Measurements from ENCODE around the gene CXCL8.
"Not testable (repeated sequence)": the region's sequence is repeated elsewhere in the genome, so short reads cannot be mapped to it uniquely, and the experiment has no call there.

The CXCL8 gene

GRCh38 chr4:73751166-73751565 lies 10.8 kb downstream of the CXCL8 start:
- no peak for DNase-seq

GRCh38 chr4:73751830-73752229 lies 11.5 kb downstream of the CXCL8 start:
- no peak for DNase-seq

GRCh38 chr4:73752424-73752823 lies 12.1 kb downstream of the CXCL8 start:
- DNase-seq, result no peak

- DNase-seq, result no peak
Measured at GRCh38 chr4:73753215-73753614, 12.8 kb downstream of the CXCL8 start.

- DNase-seq, result no peak
Measured at GRCh38 chr4:73754934-73755333, 14.6 kb downstream of the CXCL8 start.

- no peak for DNase-seq
Measured at GRCh38 chr4:73759357-73759756, 19.0 kb downstream of the CXCL8 start.

GRCh38 chr4:73761856-73762255 lies 21.5 kb downstream of the CXCL8 start:
- DNase-seq, result no peak

- DNase-seq, result no peak
Measured at GRCh38 chr4:73762409-73762808, 22.0 kb downstream of the CXCL8 start.

GRCh38 chr4:73763877-73764276 lies 23.5 kb downstream of the CXCL8 start:
- DNase-seq, result no peak

GRCh38 chr4:73764513-73764912 lies 24.1 kb downstream of the CXCL8 start:
- DNase-seq, result no peak

GRCh38 chr4:73765296-73765695 lies 24.9 kb downstream of the CXCL8 start:
- no peak for DNase-seq

GRCh38 chr4:73770917-73771316 lies 30.5 kb downstream of the CXCL8 start:
- no peak for DNase-seq

- no peak for DNase-seq
Measured at GRCh38 chr4:73772363-73772762, 32.0 kb downstream of the CXCL8 start.

- not testable (repeated sequence) for DNase-seq
Measured at GRCh38 chr4:73774406-73774805, 34.0 kb downstream of the CXCL8 start.

GRCh38 chr4:73776321-73776729 lies 36.0 kb downstream of the CXCL8 start:
- no peak for DNase-seq

GRCh38 chr4:73777612-73778011 lies 37.2 kb downstream of the CXCL8 start:
- no peak for DNase-seq

- DNase-seq, result no peak
Measured at GRCh38 chr4:73780243-73780642, 39.9 kb downstream of the CXCL8 start.

GRCh38 chr4:73780834-73781233 lies 40.5 kb downstream of the CXCL8 start:
- no peak for DNase-seq

GRCh38 chr4:73788411-73788810 lies 48.0 kb downstream of the CXCL8 start:
- DNase-seq, result no peak
